ENCODE measurements around the gene NR0B2. TPM values are rescaled to one million over a fixed set of nuclear protein-coding genes. Genes with fewer than 3 reads are reported as not detected.

The NR0B2 gene
- total RNA-seq, 1 experiment from 2014 or later, result 0.34 TPM

GRCh38 chr1:26936823-26937222 lies 23.0 kb upstream of the NR0B2 start:
- no peak overlapping the region for H3K4me3 ChIP-seq (ENCODE audit: low read depth, low read length)
- Mint-ChIP-seq H3K4me3 (ENCODE audit: unreplicated experiment) (no peak overlapping the region), H3K9me3 (ENCODE audit: unreplicated experiment) (no peaks in the 10 kb centered on the region), H3K4me1 (ENCODE audit: low read depth, unreplicated experiment) (no peaks in the 10 kb centered on the region), H3K27me3 (ENCODE audit: insufficient read depth, unreplicated experiment) (no peaks in the 10 kb centered on the region), H3K27ac (ENCODE audit: unreplicated experiment) (no peak overlapping the region), H3K36me3 (ENCODE audit: insufficient read depth, unreplicated experiment) (peaks cover 57% of the 10 kb centered on the region)
- H3K27me3 ChIP-seq (replicated peaks; ENCODE audit: control insufficient read depth, insufficient read depth, low read length), result no peaks in the 10 kb centered on the region
- no peaks in the 10 kb centered on the region for H3K9me3 ChIP-seq
- no peaks in the 10 kb centered on the region for H3K36me3 ChIP-seq (ENCODE audit: control insufficient read depth, insufficient read depth, low read length)
- no peak for TF ChIP-seq CTCF (IDR thresholded peaks at IDR 0.05; ENCODE audit: insufficient read depth in 1 of 2, low read depth in 1 of 2, low read length in 1 of 2, severe bottlenecking in 1 of 2, unreplicated experiment in 1 of 2)
- H3K4me1 ChIP-seq, result no peaks in the 10 kb centered on the region
- CTCF ChIA-PET, result no interaction called here
- DNase-seq, result no peak
- BruUV-seq (replicated peaks), result no TSS peak
- POLR2A ChIA-PET, result no interaction called here
- intact Hi-C loops (cut with micrococcal nuclease; ENCODE audit: unreplicated experiment), result no loop called here

GRCh38 chr1:26932531-26932930 lies 18.8 kb upstream of the NR0B2 start:
- no peak overlapping the region for H3K4me3 Mint-ChIP-seq (ENCODE audit: unreplicated experiment)
- POLR2A ChIA-PET, result interaction anchor here (0.9 kb wide), 1 partner anchor 38 kb away, joined by 6 read pairs; no protein-coding TSS in a partner anchor
- Histone ChIP-seq H3K9me3 (no peaks in the 10 kb centered on the region), H3K36me3 (ENCODE audit: control insufficient read depth, insufficient read depth, low read length) (no peaks in the 10 kb centered on the region), H3K4me1 (no peaks in the 10 kb centered on the region), H3K4me3 (ENCODE audit: low read depth, low read length) (no peak overlapping the region), H3K27me3 (replicated peaks; ENCODE audit: control insufficient read depth, insufficient read depth, low read length) (no peaks in the 10 kb centered on the region)
- no peak for TF ChIP-seq CTCF (IDR thresholded peaks at IDR 0.05; ENCODE audit: insufficient read depth in 1 of 2, low read depth in 1 of 2, low read length in 1 of 2, severe bottlenecking in 1 of 2, unreplicated experiment in 1 of 2)
- no peak for DNase-seq
- H3K4me1 Mint-ChIP-seq (ENCODE audit: low read depth, unreplicated experiment), result no peaks in the 10 kb centered on the region
- H3K36me3 Mint-ChIP-seq (ENCODE audit: insufficient read depth, unreplicated experiment), result peaks cover 42% of the 10 kb centered on the region
- no peaks in the 10 kb centered on the region for H3K27me3 Mint-ChIP-seq (ENCODE audit: insufficient read depth, unreplicated experiment)
- H3K27ac Mint-ChIP-seq (ENCODE audit: unreplicated experiment), result no peak overlapping the region
- H3K9me3 Mint-ChIP-seq (ENCODE audit: unreplicated experiment), result no peaks in the 10 kb centered on the region
- CTCF ChIA-PET, result no interaction called here
- intact Hi-C loops (cut with micrococcal nuclease; ENCODE audit: unreplicated experiment), result no loop called here
- no TSS peak for BruUV-seq (replicated peaks)

- Mint-ChIP-seq H3K27me3 (ENCODE audit: insufficient read depth, unreplicated experiment) (no peaks in the 10 kb centered on the region), H3K36me3 (ENCODE audit: insufficient read depth, unreplicated experiment) (peaks cover 46% of the 10 kb centered on the region), H3K4me1 (ENCODE audit: low read depth, unreplicated experiment) (peaks cover 7% of the 10 kb centered on the region), H3K4me3 (ENCODE audit: unreplicated experiment) (peak overlapping the region; percentile 97), H3K27ac (ENCODE audit: unreplicated experiment) (no peak overlapping the region), H3K9me3 (ENCODE audit: unreplicated experiment) (no peaks in the 10 kb centered on the region)
- Histone ChIP-seq H3K27me3 (replicated peaks; ENCODE audit: control insufficient read depth, insufficient read depth, low read length) (no peaks in the 10 kb centered on the region), H3K4me3 (ENCODE audit: low read depth, low read length) (no peak overlapping the region), H3K36me3 (ENCODE audit: control insufficient read depth, insufficient read depth, low read length) (peaks cover 2% of the 10 kb centered on the region; the same call in 1 of the 2 replicates), H3K4me1 (peaks cover 12% of the 10 kb centered on the region), H3K9me3 (no peaks in the 10 kb centered on the region)
- CTCF ChIA-PET, result interaction anchor here (1.2 kb wide), 1 partner anchor 10 kb away, joined by 4 read pairs; the partner anchor contains the start of gene NR0B2
- no peak for TF ChIP-seq CTCF (IDR thresholded peaks at IDR 0.05; ENCODE audit: insufficient read depth in 1 of 2, low read depth in 1 of 2, low read length in 1 of 2, severe bottlenecking in 1 of 2, unreplicated experiment in 1 of 2)
- POLR2A ChIA-PET, result interaction anchor here (0.5 kb wide), 1 partner anchor 90 kb away, joined by 4 read pairs; no protein-coding TSS in a partner anchor
- no peak for DNase-seq
- no TSS peak for BruUV-seq (replicated peaks)
- intact Hi-C loops (cut with micrococcal nuclease; ENCODE audit: unreplicated experiment), result no loop called here
Observed at GRCh38 chr1:26923711-26924110, 9.9 kb upstream of the NR0B2 start.

Measured in Caco-2 (cell line).